ENCODE data around the gene SPIN2A.

- TF ChIP-seq CTCF (IDR thresholded peaks at IDR 0.05) (no peak), POLR2A (IDR thresholded peaks at IDR 0.05) (no peak)
Measured at GRCh38 chrX:57119416-57119815, 17.8 kb downstream of the SPIN2A start.

All from thyroid gland (tissue), 4 donors.